HG03571 (cell line): ENCODE measurements around the gene NLGN1.

Experiments used
- ATAC-seq: cut with Tn5 transposase; IDR thresholded peaks from one replicate; pipeline ENCODE4 v1.9.1; 2021; ENCODE audit not compliant: unreplicated experiment

Gene NLGN1

DNA sequence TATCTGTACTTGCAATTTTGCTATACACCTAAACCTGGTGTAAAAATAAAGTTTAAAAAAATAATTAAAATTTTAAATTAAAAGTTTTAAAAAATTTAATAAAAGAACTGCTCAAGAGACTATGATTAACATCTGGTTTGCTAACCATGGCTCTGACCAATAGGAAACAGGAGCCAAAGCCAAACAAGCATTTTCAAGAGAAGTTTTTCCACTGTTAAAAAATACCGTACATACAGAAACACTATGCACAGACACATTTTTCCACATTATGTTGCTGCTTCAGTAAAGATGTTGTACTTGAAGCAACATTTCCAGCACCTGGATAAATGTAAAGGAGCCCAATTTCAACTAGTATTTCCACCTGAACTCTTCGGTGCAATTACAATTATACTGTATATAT lies 917.7 kb downstream of the NLGN1 start:
- ATAC-seq = no peak

- no peak for ATAC-seq
Observed at GRCh38 chr3:174317005-174317404, 919.5 kb downstream of the NLGN1 start.

- no peak for ATAC-seq
Observed at GRCh38 chr3:174318181-174318580, 920.6 kb downstream of the NLGN1 start.

DNA sequence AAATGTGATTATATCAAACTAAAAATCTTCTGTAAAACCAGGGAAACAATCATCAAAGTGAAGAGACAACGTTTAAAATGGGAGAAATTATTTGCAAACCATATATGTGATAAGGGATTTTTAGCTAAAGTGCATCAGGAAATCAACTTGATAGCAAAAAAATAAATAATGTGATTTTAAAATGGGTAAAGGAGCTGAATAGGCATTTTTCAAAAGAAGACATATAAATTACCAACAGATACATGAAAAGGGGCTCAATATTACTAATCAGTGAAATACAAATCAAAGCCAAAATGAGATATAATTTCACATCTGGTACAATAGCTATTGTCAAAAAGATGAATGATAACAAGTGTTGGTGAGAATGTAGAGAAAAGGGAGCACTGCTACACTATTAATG lies 924.0 kb downstream of the NLGN1 start:
- no peak for ATAC-seq

DNA sequence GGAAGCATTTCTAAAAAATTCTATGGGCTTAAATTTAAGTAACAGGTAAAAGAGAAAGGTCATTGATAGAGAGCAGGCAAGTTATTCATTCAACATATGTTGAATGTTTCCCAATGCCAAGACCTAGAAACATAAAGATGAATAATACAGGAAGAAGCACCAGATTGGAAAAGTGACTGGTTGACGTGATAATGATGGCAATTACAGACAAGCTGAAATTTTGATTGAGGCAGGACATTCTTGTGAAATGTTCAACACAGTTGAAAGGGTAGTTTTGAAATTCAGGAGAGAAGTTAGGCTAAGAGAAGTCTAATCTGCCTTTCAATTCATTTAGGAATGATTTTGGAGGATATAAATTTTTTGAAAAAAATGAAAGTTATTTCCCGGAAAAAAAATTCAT lies 925.2 kb downstream of the NLGN1 start:
- ATAC-seq = no peak

DNA sequence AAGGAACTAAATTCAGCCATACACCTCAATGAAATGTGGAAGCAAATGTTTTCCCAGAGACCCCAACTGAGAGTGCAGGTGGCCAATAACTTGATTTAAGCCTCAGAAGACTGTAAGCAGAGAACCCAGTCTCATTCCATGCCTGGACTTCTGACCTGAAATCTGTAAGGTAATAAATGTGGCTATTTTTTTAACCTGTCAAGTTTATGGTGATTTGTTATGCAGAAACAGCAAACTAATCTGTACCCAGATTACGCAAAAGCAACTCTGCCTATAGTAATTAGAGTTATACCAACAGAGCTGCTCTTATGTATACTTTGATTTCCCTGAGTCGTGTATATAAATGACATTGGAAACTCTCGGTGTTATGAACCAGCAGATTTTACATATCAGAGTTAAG lies 927.6 kb downstream of the NLGN1 start:
- ATAC-seq = no peak

- no peak for ATAC-seq
Observed at GRCh38 chr3:174325834-174326700, 928.5 kb downstream of the NLGN1 start.

- ATAC-seq = no peak
Observed at GRCh38 chr3:174329321-174329720, 931.8 kb downstream of the NLGN1 start.

- no peak for ATAC-seq
Observed at GRCh38 chr3:174330303-174330702, 932.8 kb downstream of the NLGN1 start.

- ATAC-seq = no peak
Observed at GRCh38 chr3:174331095-174331800, 933.7 kb downstream of the NLGN1 start.

DNA sequence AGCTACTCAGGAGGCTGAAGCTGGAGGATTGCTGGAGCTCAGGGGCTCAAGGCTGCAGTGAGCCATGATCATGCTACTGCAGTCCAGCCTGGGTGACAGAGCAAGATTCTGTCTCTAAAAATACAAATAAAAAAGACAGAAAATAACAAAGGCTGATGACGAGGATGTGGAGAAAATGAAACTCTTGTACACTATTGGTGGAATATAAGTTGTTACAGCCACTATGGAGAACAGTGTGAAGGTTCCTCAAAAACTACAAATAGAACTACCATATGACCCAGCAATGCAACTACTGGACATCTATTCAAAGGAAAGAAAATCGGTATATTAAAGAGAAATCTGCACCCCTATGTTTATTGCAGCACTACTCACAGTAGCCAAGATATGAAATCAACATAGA lies 934.8 kb downstream of the NLGN1 start:
- ATAC-seq = no peak

DNA sequence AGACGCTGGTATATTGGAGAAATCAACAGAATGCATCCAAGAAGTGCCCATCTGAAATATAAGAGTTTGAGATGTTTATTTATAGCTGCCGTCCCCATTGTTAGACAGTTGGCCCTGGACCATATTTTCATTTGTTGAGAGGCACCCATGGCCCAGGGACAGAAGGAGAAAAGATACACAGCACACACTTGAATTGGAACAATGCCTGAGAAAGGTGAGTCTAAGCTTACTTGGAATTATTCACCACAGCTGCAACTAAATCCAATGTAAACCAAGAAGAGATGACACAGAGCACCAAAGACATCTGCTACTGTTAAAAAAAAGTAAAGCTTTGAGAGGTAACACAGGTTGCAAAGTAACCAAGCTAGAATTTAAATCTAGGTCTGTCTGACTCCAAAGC lies 936.1 kb downstream of the NLGN1 start:
- ATAC-seq = no peak

DNA sequence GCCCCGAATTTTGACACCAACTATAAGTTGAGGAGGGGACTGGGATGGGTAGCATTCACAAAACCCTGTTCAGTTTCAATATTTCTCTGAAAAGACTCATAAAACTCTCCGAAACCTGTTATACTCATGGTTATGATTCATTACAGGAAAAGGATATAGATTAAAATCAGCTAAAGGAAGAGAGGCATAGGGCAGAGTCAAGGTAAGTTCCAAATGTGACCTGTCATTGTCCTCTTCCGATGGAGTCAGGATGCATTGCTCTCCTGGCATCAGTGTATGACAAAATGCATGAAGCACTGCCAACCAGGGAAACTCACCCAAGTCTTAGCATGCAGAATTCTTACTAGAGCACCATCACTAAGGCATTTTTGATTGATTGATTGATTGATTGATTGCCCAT lies 936.6 kb downstream of the NLGN1 start:
- no peak for ATAC-seq

GRCh38 chr3:174335324-174335723 lies 937.8 kb downstream of the NLGN1 start:
- no peak for ATAC-seq

DNA sequence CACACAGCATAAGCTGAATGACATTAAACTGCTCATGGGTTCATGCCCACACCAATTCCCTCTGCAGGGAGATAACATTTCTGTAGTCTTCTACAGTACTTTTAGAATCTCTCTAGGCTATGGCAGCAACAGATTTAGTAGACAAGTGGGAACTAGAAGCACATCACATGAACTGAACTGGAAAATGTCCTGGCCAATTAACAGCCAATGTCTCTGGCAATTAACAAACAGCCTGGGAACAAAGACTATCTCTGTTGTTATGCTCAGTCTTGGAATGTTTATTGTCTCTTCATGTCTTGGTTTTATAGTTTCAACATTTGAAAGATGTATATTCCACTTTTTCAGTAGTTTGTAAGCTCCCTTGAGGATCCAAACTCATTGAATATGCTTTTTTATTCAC lies 938.4 kb downstream of the NLGN1 start:
- no peak for ATAC-seq
